Adrenal gland (tissue), 12 donors: ENCODE measurements around the gene ZC3H12A. TPM values are rescaled to one million over a fixed set of nuclear protein-coding genes. Genes with fewer than 3 reads are reported as not detected.

Experiments used
- DNase-seq, 7 donors: peaks; one replicate each; pipeline ENCODE4 v3.0.0-alpha.2; 2019 to 2020
- H3K27ac ChIP-seq, 5 donors: fragments of 200-600 bp; sonication (generic) in 4 of 5; 1 replicate in 3 of 5; 2 replicates in 2 of 5; pipeline versions ENCODE4 v1.5.1 to v1.8.0; 2016 to 2020; ENCODE audit warnings: mild to moderate bottlenecking in 1 of 5
- H3K27me3 ChIP-seq: fragments of 200-600 bp; 2 replicates; pipeline ENCODE4 v1.8.0; 2021
- H3K36me3 ChIP-seq, 2 donors: fragments of 200-600 bp; replicated peaks in 1 of 2; 1 replicate in 1 of 2; 2 replicates in 1 of 2; pipeline versions ENCODE4 v1.5.1 to v1.8.0; 2018 to 2022
- H3K4me1 ChIP-seq, 2 donors: fragments of 200-600 bp; replicated peaks in 1 of 2; 1 replicate in 1 of 2; 2 replicates in 1 of 2; pipeline versions ENCODE4 v1.5.1 to v1.8.0; 2018 to 2021
- H3K4me3 ChIP-seq, 4 donors: fragments of 200-600 bp; sonication (generic) in 3 of 4; one replicate each; pipeline ENCODE4 v1.5.1; 2016 to 2018
- H3K9me3 ChIP-seq, 3 donors: fragments of 200-600 bp; sonication (generic) in 1 of 3; replicated peaks in 1 of 3; 1 replicate in 2 of 3; 2 replicates in 1 of 3; pipeline versions ENCODE4 v1.5.1 to v1.8.0; 2016 to 2021
- POLR2A ChIP-seq, 2 donors: fragments of 450-650 bp; IDR thresholded peaks; one replicate each; pipeline ENCODE4 v1.6.1; 2017; ENCODE audit warnings: antibody characterized with exemption in 2 of 2, mild to moderate bottlenecking in 2 of 2, moderate library complexity in 1 of 2
- WGBS, 4 donors: extraction: QIAGEN DNeasy Blood & Tissue Kit in 2 of 4; methylation state at CpG; one replicate each; pipeline versions ENCODE4 v1.1.5 to v1.1.7; 2013 to 2017; 5-methylcytosine and 5-hydroxymethylcytosine counted together
- intact Hi-C, 2 donors: fragments of 100-400 bp; cut with DNase I; formaldehyde crosslinking; loops; one replicate each; pipeline versions ENCODE4 v1.14.1 to v1.15.0; 2022 to 2023
- polyA plus RNA-seq, 3 donors: library from polyadenylated mRNA; stranded (reverse); fragments of 200-250 nt in 2 of 3; fragments of 350-450 nt in 1 of 3; fragmentation: Illumina TruSeq in 1 of 3; extraction: RNeasy Lipid Tissue Mini Kit (QIAGEN cat#74804) in 1 of 3; gene quantifications; one replicate each; pipeline ENCODE4 v1.2.3, GENCODE V29; 2013 to 2014
- total RNA-seq, 9 donors: library from RNA; depleted of rRNA in 4 of 9; stranded (reverse); fragments of >200 nt in 4 of 9; fragments of 120-200 nt in 1 of 9; fragmentation: NEBNext Ultra II Directional in 1 of 9; extraction: Animal tissue kit (Norgen Biotek cat#: 25700) in 1 of 9; gene quantifications; one replicate each; pipeline versions ENCODE4 v1.1.0 to v1.2.4, GENCODE V29; 2013 to 2023
- TF ChIP-seq, protein P1 (sequence below), 6 experiments: fragments of 450-650 bp in 4 of 6; fragments of 200-600 bp in 2 of 6; sonication (generic) in 1 of 6; IDR thresholded peaks; 1 replicate in 5 of 6; 2 replicates in 1 of 6; pipeline versions ENCODE4 v1.5.1 to v1.8.0; 2016 to 2021; ENCODE audit warnings: antibody characterized with exemption in 6 of 6, mild to moderate bottlenecking in 2 of 6, moderate library complexity in 1 of 6
- donor health status: healthy with polysubstance abuse.
- donor health status: Bipolar disorder and iron deficiency.
- donor health status: DM: yes; HTN: yes; CAD: no.
- donor health status: DM: no; HTN: no; CAD: no.
- donor health status: DM: no; HTN: no; CAD: no.
- donor health status: DM: yes; HTN: yes; CAD: no.

Gene ZC3H12A
- total and polyA plus RNA-seq, 12 donors, result 3.2 to 53.0 (median 17.4) TPM

- TF ChIP-seq, protein P1, sequence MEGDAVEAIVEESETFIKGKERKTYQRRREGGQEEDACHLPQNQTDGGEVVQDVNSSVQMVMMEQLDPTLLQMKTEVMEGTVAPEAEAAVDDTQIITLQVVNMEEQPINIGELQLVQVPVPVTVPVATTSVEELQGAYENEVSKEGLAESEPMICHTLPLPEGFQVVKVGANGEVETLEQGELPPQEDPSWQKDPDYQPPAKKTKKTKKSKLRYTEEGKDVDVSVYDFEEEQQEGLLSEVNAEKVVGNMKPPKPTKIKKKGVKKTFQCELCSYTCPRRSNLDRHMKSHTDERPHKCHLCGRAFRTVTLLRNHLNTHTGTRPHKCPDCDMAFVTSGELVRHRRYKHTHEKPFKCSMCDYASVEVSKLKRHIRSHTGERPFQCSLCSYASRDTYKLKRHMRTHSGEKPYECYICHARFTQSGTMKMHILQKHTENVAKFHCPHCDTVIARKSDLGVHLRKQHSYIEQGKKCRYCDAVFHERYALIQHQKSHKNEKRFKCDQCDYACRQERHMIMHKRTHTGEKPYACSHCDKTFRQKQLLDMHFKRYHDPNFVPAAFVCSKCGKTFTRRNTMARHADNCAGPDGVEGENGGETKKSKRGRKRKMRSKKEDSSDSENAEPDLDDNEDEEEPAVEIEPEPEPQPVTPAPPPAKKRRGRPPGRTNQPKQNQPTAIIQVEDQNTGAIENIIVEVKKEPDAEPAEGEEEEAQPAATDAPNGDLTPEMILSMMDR (IDR thresholded peaks at IDR 0.05), result no peak
- peak in 1 of 2 donors; percentile 32 for TF ChIP-seq POLR2A (IDR thresholded peaks at IDR 0.05)
- H3K9me3 ChIP-seq, result no peaks in the 10 kb centered on the region
- WGBS, 4 donors, result 12 to 21% (median 17%) methylated on average over 10 to 12 of the region's 12 CpGs
- peaks cover 0 to 14% of the 10 kb centered on the region in 2 donors for H3K36me3 ChIP-seq
- peak overlapping the region; percentile 29 to 98 (median 90) for H3K27ac ChIP-seq
- peak in 5 of 7 donors; percentile 31 to 69 (median 38) for DNase-seq
- peak overlapping the region in 3 of 4 donors; percentile 22 to 98 (median 91) for H3K4me3 ChIP-seq
- intact Hi-C loops, result no loop called here
- no peaks in the 10 kb centered on the region for H3K27me3 ChIP-seq
- peaks cover 53 to 72% of the 10 kb centered on the region in 2 donors for H3K4me1 ChIP-seq
Measured at GRCh38 chr1:37473431-37474045, 842 bp upstream of the ZC3H12A start.

GRCh38 chr1:37474697-37475379 is 458 bp downstream of the ZC3H12A start:
- intact Hi-C loops, result no loop called here
- WGBS, 4 donors, result 2 to 16% (median 6%) methylated on average over 4 to 38 of the region's 38 CpGs
- H3K4me1 ChIP-seq, result peaks cover 66 to 85% of the 10 kb centered on the region in 2 donors

GRCh38 chr1:37475380-37476086 is 1.2 kb downstream of the ZC3H12A start:
- H3K27me3 ChIP-seq, result no peaks in the 10 kb centered on the region
- peak overlapping the region; percentile 72 to 98 (median 90) for H3K27ac ChIP-seq
- intact Hi-C loops, result no loop called here
- 34 to 53% (median 40%) methylated on average over 12 to 24 of the region's 24 CpGs for WGBS, 4 donors
- peaks cover 71 to 92% of the 10 kb centered on the region in 2 donors for H3K4me1 ChIP-seq
- DNase-seq, result peak in 5 of 7 donors; percentile 36 to 67 (median 46)
- peaks cover 0 to 21% of the 10 kb centered on the region in 2 donors for H3K36me3 ChIP-seq
- TF ChIP-seq, protein P1 (IDR thresholded peaks at IDR 0.05), result no peak
- no peak for TF ChIP-seq POLR2A (IDR thresholded peaks at IDR 0.05)
- peak overlapping the region in 3 of 4 donors; percentile 41 to 98 (median 91) for H3K4me3 ChIP-seq
- no peaks in the 10 kb centered on the region for H3K9me3 ChIP-seq

More at GRCh38 chr1:37474697-37475379, 458 bp downstream of the ZC3H12A start:
- no peaks in the 10 kb centered on the region for H3K9me3 ChIP-seq
- peak in 6 of 7 donors; percentile 44 to 65 (median 62) for DNase-seq
- H3K4me3 ChIP-seq, result peak overlapping the region; percentile 0 to 98 (median 69)
- H3K27ac ChIP-seq, result peak overlapping the region; percentile 72 to 98 (median 90)
- TF ChIP-seq POLR2A (IDR thresholded peaks at IDR 0.05), result no peak
- TF ChIP-seq, protein P1 (IDR thresholded peaks at IDR 0.05), result no peak
- H3K36me3 ChIP-seq, result peaks cover 0 to 14% of the 10 kb centered on the region in 2 donors
- no peaks in the 10 kb centered on the region for H3K27me3 ChIP-seq

GRCh38 chr1:37476087-37476452 is 1.7 kb downstream of the ZC3H12A start:
- H3K9me3 ChIP-seq, result no peaks in the 10 kb centered on the region
- intact Hi-C loops, result no loop called here
- H3K4me1 ChIP-seq, result peaks cover 70 to 92% of the 10 kb centered on the region in 2 donors
- 18 to 56% (median 41%) methylated on average over 2 to 9 of the region's 9 CpGs for WGBS, 4 donors
- peaks cover 0 to 26% of the 10 kb centered on the region in 2 donors for H3K36me3 ChIP-seq
- DNase-seq, result no peak
- H3K27me3 ChIP-seq, result no peaks in the 10 kb centered on the region
- peak overlapping the region; percentile 72 to 98 (median 90) for H3K27ac ChIP-seq
- TF ChIP-seq, protein P1 (IDR thresholded peaks at IDR 0.05), result no peak
- no peak for TF ChIP-seq POLR2A (IDR thresholded peaks at IDR 0.05)
- peak overlapping the region in 2 of 4 donors; percentile 41 to 91 for H3K4me3 ChIP-seq
